Measurements from ENCODE around the gene GALE. TPM values are rescaled to one million over a fixed set of nuclear protein-coding genes. Genes with fewer than 3 reads are reported as not detected.
A peak's percentile ranks its signal among the peaks of the same experiment; 100 is the strongest.
"Not testable (repeated sequence)": the region's sequence is repeated elsewhere in the genome, so short reads cannot be mapped to it uniquely, and the experiment has no call there.

GALE gene
- polyA plus RNA-seq, 2 of the 4 experiments (the other 2 are of a cell fraction): 38.9 to 46.9 TPM

DNA sequence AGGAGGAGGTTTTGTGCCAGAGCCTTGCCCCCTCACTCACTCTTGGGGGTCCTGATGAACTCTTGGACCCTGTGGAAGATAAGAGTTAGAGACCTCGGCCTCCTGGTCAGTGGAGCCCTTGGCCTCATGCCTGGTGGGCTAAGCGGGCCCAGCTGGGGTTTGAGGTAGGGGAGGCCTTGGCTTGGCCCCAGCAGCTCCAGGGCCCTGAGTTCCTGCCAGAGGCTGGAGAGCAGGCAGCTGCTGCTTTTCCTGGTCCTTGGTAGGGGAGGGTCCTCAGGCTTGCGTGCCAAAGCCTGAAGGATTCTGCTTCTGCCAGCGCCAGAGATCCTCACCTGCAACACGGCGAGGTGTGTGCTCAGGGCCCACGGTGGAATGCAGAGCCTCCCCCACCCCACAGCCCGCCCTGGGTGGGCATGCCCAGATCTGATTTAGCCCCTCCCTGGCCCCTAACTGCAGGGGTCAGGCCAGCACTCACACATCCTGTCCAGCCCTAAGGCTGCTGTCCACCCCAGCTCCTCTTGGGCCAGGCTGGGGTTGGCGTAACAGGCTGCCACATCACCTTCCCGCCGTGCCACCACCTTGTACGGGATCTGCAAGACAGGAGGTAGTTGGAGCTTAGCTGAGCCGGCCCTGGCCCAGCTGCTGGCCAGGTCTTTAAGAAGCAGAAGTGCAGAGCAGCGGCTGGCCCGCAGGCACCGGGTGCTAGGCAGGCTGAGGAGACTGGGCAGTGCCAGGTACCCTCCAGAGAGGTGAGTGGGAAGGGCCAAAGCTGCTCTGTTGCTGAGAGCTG is 4.7 kb downstream of the GALE start:
- POLR2A ChIA-PET: no interaction called here
- WGBS (ENCODE audit: missing lambda C conversion rate): 90% methylated on average over 7 of the region's 16 CpGs
- FAIRE-seq: no peak

DNA sequence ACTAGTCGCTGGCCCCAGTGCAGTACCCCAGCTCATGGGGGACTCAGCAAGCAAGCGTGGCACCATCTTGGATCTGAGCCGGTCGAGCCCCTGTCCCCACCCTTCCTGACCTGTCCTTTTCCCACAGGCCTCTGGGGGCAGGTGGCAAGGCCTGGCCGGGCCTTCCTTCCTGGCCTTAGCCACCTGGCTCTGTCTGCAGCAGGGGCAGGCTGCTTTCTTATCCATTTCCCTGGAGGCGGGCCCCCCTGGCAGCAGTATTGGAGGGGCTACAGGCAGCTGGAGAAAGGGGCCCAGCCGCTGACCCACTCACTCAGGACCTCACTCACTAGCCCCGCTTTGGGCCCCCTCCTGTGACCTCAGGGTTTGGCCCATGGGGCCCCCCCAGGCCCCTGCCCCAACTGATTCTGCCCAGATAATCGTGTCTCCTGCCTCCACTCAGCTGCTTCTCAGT is 5.8 kb downstream of the GALE start:
- DNase-seq (ENCODE audit: low read depth in 1 of 2, low spot score in 1 of 2); H3K4me2 ChIP-seq; FAIRE-seq; H3K9me3 ChIP-seq; POLR2A ChIA-PET; ATAC-seq; H3K27ac ChIP-seq; H3K4me3 ChIP-seq: not testable (repeated sequence)
- TF ChIP-seq JUN (IDR thresholded peaks at IDR 0.05): 0 out of 5 replicates have a peak, but pooled peaks of 1 of the 2 experiments have one; percentile 34
- H3K4me1 ChIP-seq: peaks cover 38% of the 10 kb centered on the region
- CTCF ChIA-PET: interaction anchor here (2.1 kb wide), 1 partner anchor 23 kb away, joined by 9 read pairs; no protein-coding TSS in a partner anchor
- WGBS (ENCODE audit: missing lambda C conversion rate): 90% methylated on average over 2 of the region's 9 CpGs

More for the DNA sequence above, 4.7 kb downstream of the GALE start:
- Histone ChIP-seq H3K4me3 (no peak overlapping the region), H3K27ac (0 out of 6 replicates have a peak overlapping the region, but pooled peaks of 1 of the 2 experiments have one; percentile 14), H3K4me2 (no peak overlapping the region), H3K9me3 (no peaks in the 10 kb centered on the region), H3K4me1 (peaks cover 30% of the 10 kb centered on the region)
- DNase-seq (ENCODE audit: low read depth in 1 of 2, low spot score in 1 of 2): no peak
- ATAC-seq: no peak
- no peak for TF ChIP-seq ZFP36 (IDR thresholded peaks at IDR 0.05; ENCODE audit: borderline replicate concordance, partially characterized antibody)
- CTCF ChIA-PET: interaction anchor here (1.1 to 2.1 kb wide), 4 partner anchors 8 to 428 kb away, joined by 3 to 9 read pairs (median 5); no protein-coding TSS in a partner anchor

- Histone ChIP-seq H3K27ac (peak overlapping the region in 1 of 2 experiments; percentile 98; a peak in 2 of 6 replicates), H3K9me3 (no peaks in the 10 kb centered on the region), H3K4me2 (0 out of 3 replicates have a peak overlapping the region, but pooled peaks have one; percentile 6), H3K4me3 (no peak overlapping the region), H3K4me1 (peaks cover 42% of the 10 kb centered on the region)
- 53% methylated on average over 8 of the region's 21 CpGs for WGBS (ENCODE audit: missing lambda C conversion rate)
- DNase-seq (ENCODE audit: low read depth in 1 of 2, low spot score in 1 of 2): no peak
- TF ChIP-seq RARB (CRISPR knock-in tag; IDR thresholded peaks at IDR 0.05): no peak
- no peak for TF ChIP-seq KDM1A (IDR thresholded peaks at IDR 0.05; ENCODE audit: low read depth)
- TF ChIP-seq JUN (IDR thresholded peaks at IDR 0.05): no peak; a peak in 1 of 5 replicates
- TF ChIP-seq, protein P1, sequence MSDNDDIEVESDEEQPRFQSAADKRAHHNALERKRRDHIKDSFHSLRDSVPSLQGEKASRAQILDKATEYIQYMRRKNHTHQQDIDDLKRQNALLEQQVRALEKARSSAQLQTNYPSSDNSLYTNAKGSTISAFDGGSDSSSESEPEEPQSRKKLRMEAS (IDR thresholded peaks at IDR 0.05): no peak
- TF ChIP-seq EHMT2 (IDR thresholded peaks at IDR 0.05; ENCODE audit: low read depth): no peak
- no peak for TF ChIP-seq CHD4 (IDR thresholded peaks at IDR 0.05; ENCODE audit: borderline replicate concordance)
- no peak for TF ChIP-seq CEBPB (IDR thresholded peaks at IDR 0.05)
- TF ChIP-seq, protein P2, sequence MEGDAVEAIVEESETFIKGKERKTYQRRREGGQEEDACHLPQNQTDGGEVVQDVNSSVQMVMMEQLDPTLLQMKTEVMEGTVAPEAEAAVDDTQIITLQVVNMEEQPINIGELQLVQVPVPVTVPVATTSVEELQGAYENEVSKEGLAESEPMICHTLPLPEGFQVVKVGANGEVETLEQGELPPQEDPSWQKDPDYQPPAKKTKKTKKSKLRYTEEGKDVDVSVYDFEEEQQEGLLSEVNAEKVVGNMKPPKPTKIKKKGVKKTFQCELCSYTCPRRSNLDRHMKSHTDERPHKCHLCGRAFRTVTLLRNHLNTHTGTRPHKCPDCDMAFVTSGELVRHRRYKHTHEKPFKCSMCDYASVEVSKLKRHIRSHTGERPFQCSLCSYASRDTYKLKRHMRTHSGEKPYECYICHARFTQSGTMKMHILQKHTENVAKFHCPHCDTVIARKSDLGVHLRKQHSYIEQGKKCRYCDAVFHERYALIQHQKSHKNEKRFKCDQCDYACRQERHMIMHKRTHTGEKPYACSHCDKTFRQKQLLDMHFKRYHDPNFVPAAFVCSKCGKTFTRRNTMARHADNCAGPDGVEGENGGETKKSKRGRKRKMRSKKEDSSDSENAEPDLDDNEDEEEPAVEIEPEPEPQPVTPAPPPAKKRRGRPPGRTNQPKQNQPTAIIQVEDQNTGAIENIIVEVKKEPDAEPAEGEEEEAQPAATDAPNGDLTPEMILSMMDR (IDR thresholded peaks at IDR 0.05): no peak
- no peak for TF ChIP-seq RFX5 (IDR thresholded peaks at IDR 0.05)
- TF ChIP-seq HOXB13 (CRISPR knock-in tag; IDR thresholded peaks at IDR 0.05; ENCODE audit: low read depth): no peak
- no peak for TF ChIP-seq RNF2 (IDR thresholded peaks at IDR 0.05; ENCODE audit: borderline replicate concordance, low read depth)
- TF ChIP-seq MAZ (IDR thresholded peaks at IDR 0.05; ENCODE audit: borderline replicate concordance, low read depth, low read length): no peak
- no peak for TF ChIP-seq ZSCAN20 (CRISPR knock-in tag; IDR thresholded peaks at IDR 0.05)
- TF ChIP-seq MYC (IDR thresholded peaks at IDR 0.05; ENCODE audit: borderline replicate concordance, low read length): no peak
- TF ChIP-seq CHD2 (IDR thresholded peaks at IDR 0.05; ENCODE audit: low read length, partially characterized antibody): no peak
- no peak for TF ChIP-seq TFCP2L1 (CRISPR knock-in tag; IDR thresholded peaks at IDR 0.05)
- no peak for TF ChIP-seq NFE2L2 (conservative IDR thresholded peaks at IDR 0.05; ENCODE audit: low read length)
- ATAC-seq: no peak
- ChIA-PET CTCF (interaction anchor here (1.3 to 2.1 kb wide), 3 partner anchors 22 to 61 kb away, joined by 9 to 11 read pairs (median 9); no protein-coding TSS in a partner anchor), POLR2A (no interaction called here)
- FAIRE-seq: no peak
Observed at GRCh38 chr1:23793861-23794731, 6.5 kb downstream of the GALE start.
